Memory B cell (primary cell): Measurements from ENCODE around the gene GFPT2.
"Not testable (repeated sequence)": the region's sequence is repeated elsewhere in the genome, so short reads cannot be mapped to it uniquely, and the experiment has no call there.

Experiments used
- ATAC-seq: fragments of 150-1000 bp; cut with Tn5 transposase; 2 replicates; pipeline ENCODE4 v1.10.0; 2021; ENCODE audit warnings: low read depth, mild to moderate bottlenecking, moderate library complexity
- DNase-seq, 2 donors: peaks; one replicate each; pipeline ENCODE4 v3.0.0; 2022; ENCODE audit warnings: low spot score in 2 of 2
- H3K27ac Mint-ChIP-seq: one replicate; pipeline ENCODE4 v1.8.0; 2022; ENCODE audit warnings: mild to moderate bottlenecking, moderate library complexity, mixed read lengths
- H3K27me3 Mint-ChIP-seq: one replicate; pipeline ENCODE4 v1.8.0; 2022; ENCODE audit warnings: mixed read lengths
- H3K36me3 Mint-ChIP-seq: one replicate; pipeline ENCODE4 v1.8.0; 2022; ENCODE audit warnings: mild to moderate bottlenecking, mixed read lengths
- H3K4me1 Mint-ChIP-seq: one replicate; pipeline ENCODE4 v1.8.0; 2022; ENCODE audit warnings: mixed read lengths
- H3K4me3 Mint-ChIP-seq: one replicate; pipeline ENCODE4 v1.8.0; 2022; ENCODE audit warnings: mild to moderate bottlenecking, moderate library complexity, mixed read lengths
- H3K9me3 Mint-ChIP-seq: one replicate; pipeline ENCODE4 v1.8.0; 2022; ENCODE audit warnings: mixed read lengths

Gene GFPT2

GRCh38 chr5:180304016-180304292, 49.2 kb downstream of the GFPT2 start:
- no peaks in the 10 kb centered on the region for H3K36me3 Mint-ChIP-seq
- no peak for DNase-seq
- H3K27me3 Mint-ChIP-seq, result peaks cover 3% of the 10 kb centered on the region
- no peak overlapping the region for H3K4me3 Mint-ChIP-seq
- no peaks in the 10 kb centered on the region for H3K9me3 Mint-ChIP-seq
- no peak overlapping the region for H3K27ac Mint-ChIP-seq
- no peaks in the 10 kb centered on the region for H3K4me1 Mint-ChIP-seq
- ATAC-seq, result no peak

DNA sequence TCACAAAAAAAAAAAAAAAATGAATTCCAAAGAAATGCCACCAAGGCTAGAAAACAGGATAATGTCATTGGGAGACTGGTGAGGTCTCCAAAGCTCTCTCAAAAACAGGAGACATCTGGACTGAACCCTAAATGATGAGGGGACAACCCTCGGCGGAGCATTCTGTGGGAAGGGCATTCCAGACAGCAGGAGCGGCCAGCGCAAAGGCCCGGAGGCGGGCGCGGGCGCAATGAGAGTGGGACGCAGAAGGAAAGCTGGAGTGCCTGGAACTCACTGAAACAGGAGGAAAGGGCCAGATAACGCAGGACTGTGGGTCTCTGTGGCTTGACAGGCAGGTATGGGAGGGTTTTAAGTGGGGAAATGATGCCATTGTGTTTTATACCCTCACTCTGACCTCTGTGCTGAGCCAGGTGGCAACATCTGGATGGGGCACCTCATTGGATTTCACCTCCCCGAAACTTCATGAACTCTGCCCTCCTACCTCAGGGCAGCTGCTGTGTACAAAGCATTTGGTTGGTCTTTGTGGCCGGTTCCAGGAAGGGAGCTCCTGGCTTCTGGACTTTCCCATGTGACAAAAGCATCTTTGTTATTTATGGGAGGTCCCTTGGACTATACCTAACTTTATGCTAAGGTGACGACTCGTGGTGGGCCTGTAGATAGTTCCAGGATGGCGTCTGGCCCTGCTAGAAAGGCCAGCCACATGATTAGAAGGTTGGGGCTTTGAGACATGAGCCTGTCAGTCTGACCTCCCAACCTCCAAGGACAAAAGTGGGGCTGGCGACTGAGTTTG, 49.7 kb downstream of the GFPT2 start:
- Mint-ChIP-seq H3K36me3 (no peaks in the 10 kb centered on the region), H3K4me1 (no peaks in the 10 kb centered on the region), H3K27ac (no peak overlapping the region), H3K27me3 (peaks cover 3% of the 10 kb centered on the region), H3K4me3 (no peak overlapping the region), H3K9me3 (no peaks in the 10 kb centered on the region)
- ATAC-seq (no peak), DNase-seq (no peak)

GRCh38 chr5:180302256-180302655, 50.9 kb downstream of the GFPT2 start:
- no peak for ATAC-seq
- Mint-ChIP-seq H3K4me1 (no peaks in the 10 kb centered on the region), H3K27ac (no peak overlapping the region), H3K27me3 (peaks cover 3% of the 10 kb centered on the region), H3K9me3 (no peaks in the 10 kb centered on the region), H3K36me3 (no peaks in the 10 kb centered on the region), H3K4me3 (no peak overlapping the region)
- DNase-seq, result no peak

DNA sequence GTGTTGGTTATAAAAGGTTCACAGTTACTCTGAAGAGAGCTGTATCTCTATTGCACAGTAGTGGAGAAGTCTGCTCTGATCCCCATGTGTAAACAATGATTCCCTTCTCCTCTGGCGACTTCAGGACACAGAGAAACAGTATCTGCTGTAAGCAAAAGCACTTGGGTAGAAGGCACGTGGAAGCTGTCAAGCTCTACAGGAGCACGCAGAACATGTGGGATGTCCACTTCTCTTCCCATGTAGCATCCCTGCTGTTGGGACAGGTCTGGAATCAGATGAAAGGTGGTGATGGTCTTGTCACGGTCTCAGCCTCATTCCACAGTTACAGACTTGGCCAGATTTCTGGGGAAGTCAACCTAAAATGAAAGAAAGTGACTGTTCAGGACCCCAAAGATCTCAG, 51.9 kb downstream of the GFPT2 start:
- DNase-seq (no peak), ATAC-seq (no peak)
- peaks cover 3% of the 10 kb centered on the region for H3K27me3 Mint-ChIP-seq
- no peaks in the 10 kb centered on the region for H3K9me3 Mint-ChIP-seq
- H3K36me3 Mint-ChIP-seq, result no peaks in the 10 kb centered on the region
- H3K4me3 Mint-ChIP-seq, result no peak overlapping the region
- H3K27ac Mint-ChIP-seq, result no peak overlapping the region
- no peaks in the 10 kb centered on the region for H3K4me1 Mint-ChIP-seq

DNA sequence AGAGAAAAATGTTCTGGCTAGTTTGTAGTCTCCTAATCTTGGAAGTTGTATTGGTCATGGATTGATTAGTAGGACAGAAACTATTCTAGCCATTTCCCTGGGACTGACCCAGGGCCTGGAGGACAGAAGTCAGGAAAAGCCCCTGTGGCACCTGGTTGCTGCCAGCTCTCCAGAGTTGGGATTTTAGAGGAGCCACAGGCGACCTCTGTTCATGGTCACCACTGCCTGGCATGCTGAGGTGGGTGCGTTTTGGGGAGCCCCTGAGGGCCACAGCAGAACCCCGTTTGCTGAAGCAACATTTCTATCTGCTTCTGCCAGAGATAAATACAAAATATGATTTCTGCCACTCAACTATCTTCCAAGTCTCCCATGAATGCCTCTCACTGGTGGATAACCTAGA, 53.6 kb downstream of the GFPT2 start:
- DNase-seq (no peak), ATAC-seq (no peak)
- H3K27me3 Mint-ChIP-seq, result peaks cover 2% of the 10 kb centered on the region
- no peak overlapping the region for H3K4me3 Mint-ChIP-seq
- H3K27ac Mint-ChIP-seq, result no peak overlapping the region
- H3K4me1 Mint-ChIP-seq, result peaks cover under 1% of the 10 kb centered on the region
- no peaks in the 10 kb centered on the region for H3K36me3 Mint-ChIP-seq
- H3K9me3 Mint-ChIP-seq, result no peaks in the 10 kb centered on the region

- H3K27me3 Mint-ChIP-seq, H3K27ac Mint-ChIP-seq, H3K9me3 Mint-ChIP-seq, H3K4me1 Mint-ChIP-seq, DNase-seq, H3K36me3 Mint-ChIP-seq, H3K4me3 Mint-ChIP-seq, ATAC-seq: not testable (repeated sequence)
These were observed 54.1 kb downstream of the GFPT2 start for GRCh38 chr5:180299014-180299413.

DNA sequence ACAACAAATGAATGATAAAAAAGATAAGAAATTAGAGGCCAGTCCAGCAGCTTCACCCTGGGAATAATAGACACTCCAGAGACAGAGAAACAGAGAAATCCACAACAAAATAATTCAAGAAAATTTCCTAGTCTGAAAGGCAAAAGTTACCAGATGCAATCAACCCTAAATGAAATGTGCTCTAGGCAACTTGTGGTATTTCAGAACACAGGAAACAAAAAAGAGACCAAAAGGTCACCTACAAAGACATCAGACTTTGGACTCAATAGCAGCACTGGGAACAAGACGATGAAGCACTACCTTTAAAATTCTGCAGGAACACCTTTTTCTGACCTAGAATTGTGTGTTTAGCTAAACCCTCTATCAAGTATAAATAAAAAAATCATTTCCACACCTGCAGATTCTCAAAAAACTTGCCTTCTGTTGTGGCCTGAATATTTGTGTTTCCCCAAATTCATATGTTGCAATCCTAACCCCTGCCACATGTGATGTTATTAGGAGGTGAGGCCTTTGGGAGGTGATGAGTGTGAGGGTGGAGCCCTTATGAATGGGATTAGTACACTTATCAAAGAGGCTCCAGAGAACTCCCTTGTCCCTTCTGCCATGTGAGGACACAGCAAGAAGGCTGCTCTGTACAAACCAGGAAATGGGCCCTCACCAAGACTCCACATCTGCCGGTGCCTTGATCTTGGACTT, 55.4 kb downstream of the GFPT2 start:
- Mint-ChIP-seq H3K27ac (no peak overlapping the region), H3K4me3 (no peak overlapping the region), H3K4me1 (peaks cover 14% of the 10 kb centered on the region), H3K27me3 (peaks cover 2% of the 10 kb centered on the region), H3K36me3 (no peaks in the 10 kb centered on the region), H3K9me3 (no peaks in the 10 kb centered on the region)
- DNase-seq, result no peak
- no peak for ATAC-seq

- no peak for DNase-seq
- Mint-ChIP-seq H3K4me1 (peaks cover 17% of the 10 kb centered on the region), H3K27ac (no peak overlapping the region), H3K9me3 (no peaks in the 10 kb centered on the region), H3K4me3 (no peak overlapping the region), H3K36me3 (no peaks in the 10 kb centered on the region), H3K27me3 (no peaks in the 10 kb centered on the region)
- ATAC-seq, result no peak
These were observed 56.4 kb downstream of the GFPT2 start for GRCh38 chr5:180296771-180297170.

GRCh38 chr5:180294913-180295555, 58.1 kb downstream of the GFPT2 start:
- Mint-ChIP-seq H3K4me3 (no peak overlapping the region), H3K27me3 (no peaks in the 10 kb centered on the region), H3K4me1 (peaks cover 26% of the 10 kb centered on the region), H3K36me3 (no peaks in the 10 kb centered on the region), H3K27ac (peak overlapping the region; percentile 81), H3K9me3 (no peaks in the 10 kb centered on the region)
- no peak for DNase-seq
- no peak for ATAC-seq

DNA sequence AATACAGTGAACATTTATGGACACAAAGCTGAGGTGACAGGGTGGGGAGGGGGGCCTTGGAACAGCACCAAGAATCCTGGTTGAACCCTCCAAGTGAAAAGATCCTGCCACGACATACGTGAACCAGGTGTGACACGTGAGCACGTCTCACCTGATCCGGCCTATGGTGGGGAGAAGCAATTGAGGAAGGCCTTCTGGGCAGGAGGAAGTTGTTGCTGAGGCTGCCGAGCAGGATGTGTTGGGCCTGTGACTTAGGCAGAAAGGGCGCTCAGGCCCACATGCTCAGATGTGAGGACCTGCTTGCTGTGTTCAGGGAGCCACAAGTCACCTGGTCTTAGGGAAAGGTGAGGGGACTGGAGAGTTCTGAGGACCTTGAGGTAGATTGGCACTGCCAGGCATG, 58.7 kb downstream of the GFPT2 start:
- peak overlapping the region; percentile 81 for H3K27ac Mint-ChIP-seq
- H3K4me3 Mint-ChIP-seq, result no peak overlapping the region
- H3K36me3 Mint-ChIP-seq, result no peaks in the 10 kb centered on the region
- DNase-seq (no peak), ATAC-seq (no peak)
- peaks cover 28% of the 10 kb centered on the region for H3K4me1 Mint-ChIP-seq
- no peaks in the 10 kb centered on the region for H3K9me3 Mint-ChIP-seq
- H3K27me3 Mint-ChIP-seq, result no peaks in the 10 kb centered on the region

- DNase-seq, result peak; percentile 80 to 84
- H3K9me3 Mint-ChIP-seq, result no peaks in the 10 kb centered on the region
- peaks cover 36% of the 10 kb centered on the region for H3K4me1 Mint-ChIP-seq
- ATAC-seq, result peak; percentile 71
- peak within 1 kb of the TSS; percentile 99 for H3K27ac Mint-ChIP-seq
- H3K27me3 Mint-ChIP-seq, result no peaks in the 10 kb centered on the region
- peaks cover 2% of the 10 kb centered on the region for H3K36me3 Mint-ChIP-seq
- peak within 1 kb of the TSS; percentile 97 for H3K4me3 Mint-ChIP-seq
These were observed 60.9 kb downstream of the GFPT2 start, which contains the start of gene MAPK9 for GRCh38 chr5:180291943-180292831. Gene MAPK9, minus strand, starts transcription at chr5:180292083. Its CDS starts 11,522 bp downstream, at chr5:180280561.

DNA sequence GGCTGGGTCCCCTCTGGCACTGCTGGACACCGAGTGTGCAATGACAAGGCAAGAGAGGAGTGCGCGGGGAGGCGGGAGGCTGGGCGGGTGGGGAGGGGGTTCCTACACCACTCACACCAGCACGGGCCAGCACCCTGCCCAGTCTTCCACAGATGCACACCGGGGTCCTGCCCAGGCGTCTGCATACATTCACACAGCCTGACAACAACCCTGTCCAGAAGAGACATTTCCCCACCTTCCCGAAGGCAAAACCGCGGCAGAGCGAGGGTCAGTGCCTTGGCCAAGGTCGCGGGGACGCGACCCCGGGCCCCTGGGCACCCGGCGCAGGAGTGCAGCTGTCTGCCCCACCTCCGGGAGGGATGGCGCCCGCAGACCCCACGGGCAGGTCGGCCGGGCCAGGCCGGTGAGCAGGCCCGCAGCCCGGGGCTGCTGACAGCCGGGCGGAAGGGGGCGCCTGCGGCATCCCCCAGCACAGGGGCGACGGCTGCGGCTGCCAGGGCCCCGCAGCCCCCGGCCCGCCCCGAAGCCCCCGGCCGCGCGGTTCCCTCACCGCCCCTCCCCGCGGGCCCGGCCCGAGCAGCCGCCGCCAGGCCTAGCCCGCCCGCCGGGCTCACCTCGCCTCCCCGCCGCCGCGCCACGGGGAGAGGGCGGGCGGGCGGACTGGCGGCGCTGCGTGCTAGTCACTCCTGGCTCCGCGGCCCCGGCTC, 61.7 kb downstream of the GFPT2 start:
- Mint-ChIP-seq H3K27ac (peak overlapping the region; percentile 99), H3K4me1 (peaks cover 36% of the 10 kb centered on the region), H3K27me3 (no peaks in the 10 kb centered on the region), H3K36me3 (peaks cover 8% of the 10 kb centered on the region), H3K4me3 (peak overlapping the region; percentile 94), H3K9me3 (no peaks in the 10 kb centered on the region)
- peak in 1 of 2 donors; percentile 9 for DNase-seq
- ATAC-seq, result peak; percentile 22

- Mint-ChIP-seq H3K4me1 (peaks cover 36% of the 10 kb centered on the region), H3K27me3 (no peaks in the 10 kb centered on the region), H3K27ac (peak overlapping the region; percentile 90), H3K36me3 (peaks cover 11% of the 10 kb centered on the region), H3K4me3 (peak overlapping the region; percentile 94), H3K9me3 (no peaks in the 10 kb centered on the region)
- ATAC-seq (no peak), DNase-seq (no peak)
These were observed 62.4 kb downstream of the GFPT2 start for GRCh38 chr5:180290568-180291233.
